BLaER1 (cell line): ENCODE results near the gene KLHL1.
A peak's percentile ranks its signal among the peaks of the same experiment; 100 is the strongest.

Source experiments
- H3K27ac ChIP-seq: shearing (Covaris generic); formaldehyde crosslinking; 2 replicates; pipeline ENCODE4 v1.8.1; 2022
- H3K27me3 ChIP-seq: shearing (Covaris generic); formaldehyde crosslinking; 2 replicates; pipeline ENCODE4 v1.8.1; 2022
- H3K36me3 ChIP-seq: shearing (Covaris generic); formaldehyde crosslinking; 2 replicates; pipeline ENCODE4 v1.8.1; 2022
- H3K4me1 ChIP-seq: shearing (Covaris generic); formaldehyde crosslinking; 2 replicates; pipeline ENCODE4 v1.8.1; 2022
- H3K4me2 ChIP-seq: shearing (Covaris generic); formaldehyde crosslinking; 2 replicates; pipeline ENCODE4 v1.8.1; 2022
- H3K4me3 ChIP-seq: shearing (Covaris generic); formaldehyde crosslinking; 2 replicates; pipeline ENCODE4 v1.8.1; 2022
- H3K9ac ChIP-seq: shearing (Covaris generic); formaldehyde crosslinking; 2 replicates; pipeline ENCODE4 v1.8.1; 2022
- H3K9me3 ChIP-seq: shearing (Covaris generic); formaldehyde crosslinking; 2 replicates; pipeline ENCODE4 v1.8.1; 2022
- H4K20me1 ChIP-seq: shearing (Covaris generic); formaldehyde crosslinking; 2 replicates; pipeline ENCODE4 v1.8.1; 2022
- Cebpa-rat ChIP-seq: shearing (Covaris generic); IDR thresholded peaks from 2 replicates; pipeline ENCODE4 v1.8.1; 2022

KLHL1 gene

GRCh38 chr13:70090036-70090723, 18.1 kb downstream of the KLHL1 start:
- Histone ChIP-seq H4K20me1 (no peaks in the 10 kb centered on the region), H3K27ac (no peak overlapping the region), H3K36me3 (no peaks in the 10 kb centered on the region), H3K9ac (no peak overlapping the region), H3K4me1 (peaks cover 9% of the 10 kb centered on the region), H3K4me3 (no peak overlapping the region), H3K27me3 (no peaks in the 10 kb centered on the region), H3K4me2 (peak overlapping the region; percentile 42), H3K9me3 (no peaks in the 10 kb centered on the region)
- TF ChIP-seq Cebpa-rat, result no peak

- Histone ChIP-seq H3K4me1 (peaks cover 9% of the 10 kb centered on the region), H3K9ac (no peak overlapping the region), H4K20me1 (no peaks in the 10 kb centered on the region), H3K4me3 (no peak overlapping the region), H3K36me3 (no peaks in the 10 kb centered on the region), H3K4me2 (no peak overlapping the region), H3K27me3 (no peaks in the 10 kb centered on the region), H3K9me3 (no peaks in the 10 kb centered on the region), H3K27ac (no peak overlapping the region)
- TF ChIP-seq Cebpa-rat, result no peak
Observed at GRCh38 chr13:70088926-70089325, 19.3 kb downstream of the KLHL1 start.

GRCh38 chr13:70087247-70087646, 21.0 kb downstream of the KLHL1 start:
- Histone ChIP-seq H3K9me3 (no peaks in the 10 kb centered on the region), H3K4me2 (no peak overlapping the region), H4K20me1 (no peaks in the 10 kb centered on the region), H3K27me3 (no peaks in the 10 kb centered on the region), H3K9ac (no peak overlapping the region), H3K27ac (no peak overlapping the region), H3K4me3 (no peak overlapping the region), H3K36me3 (no peaks in the 10 kb centered on the region), H3K4me1 (peaks cover 9% of the 10 kb centered on the region)
- no peak for TF ChIP-seq Cebpa-rat

GRCh38 chr13:70080012-70080411, 28.2 kb downstream of the KLHL1 start:
- Histone ChIP-seq H3K4me1 (no peaks in the 10 kb centered on the region), H3K9me3 (no peaks in the 10 kb centered on the region), H3K27ac (no peak overlapping the region)

GRCh38 chr13:70054572-70054971, 53.7 kb downstream of the KLHL1 start:
- Histone ChIP-seq H3K4me2 (no peak overlapping the region), H4K20me1 (no peaks in the 10 kb centered on the region)

More at GRCh38 chr13:70080012-70080411, 28.2 kb downstream of the KLHL1 start:
- TF ChIP-seq Cebpa-rat, result no peak
- no peak overlapping the region for H3K9ac ChIP-seq
- no peak overlapping the region for H3K4me3 ChIP-seq
- H3K4me2 ChIP-seq, result no peak overlapping the region
- no peaks in the 10 kb centered on the region for H3K27me3 ChIP-seq
- H3K36me3 ChIP-seq, result no peaks in the 10 kb centered on the region
- H4K20me1 ChIP-seq, result no peaks in the 10 kb centered on the region

GRCh38 chr13:70051531-70051930, 56.7 kb downstream of the KLHL1 start:
- no peak overlapping the region for H3K4me2 ChIP-seq
- no peaks in the 10 kb centered on the region for H3K4me1 ChIP-seq
- H3K9me3 ChIP-seq, result no peaks in the 10 kb centered on the region
- H3K9ac ChIP-seq, result no peak overlapping the region
- H3K27ac ChIP-seq, result no peak overlapping the region
- TF ChIP-seq Cebpa-rat, result no peak
- H3K36me3 ChIP-seq, result no peaks in the 10 kb centered on the region
- no peaks in the 10 kb centered on the region for H3K27me3 ChIP-seq
- H4K20me1 ChIP-seq, result no peaks in the 10 kb centered on the region
- H3K4me3 ChIP-seq, result no peak overlapping the region

More at GRCh38 chr13:70054572-70054971, 53.7 kb downstream of the KLHL1 start:
- no peak overlapping the region for H3K9ac ChIP-seq
- H3K4me1 ChIP-seq, result no peaks in the 10 kb centered on the region
- no peaks in the 10 kb centered on the region for H3K9me3 ChIP-seq
- no peak for TF ChIP-seq Cebpa-rat
- H3K27ac ChIP-seq, result no peak overlapping the region
- no peak overlapping the region for H3K4me3 ChIP-seq
- no peaks in the 10 kb centered on the region for H3K27me3 ChIP-seq
- no peaks in the 10 kb centered on the region for H3K36me3 ChIP-seq

GRCh38 chr13:70043685-70044084, 64.6 kb downstream of the KLHL1 start:
- H3K4me2 ChIP-seq, result no peak overlapping the region
- no peaks in the 10 kb centered on the region for H3K4me1 ChIP-seq
- TF ChIP-seq Cebpa-rat, result no peak
- no peaks in the 10 kb centered on the region for H3K27me3 ChIP-seq
- no peak overlapping the region for H3K4me3 ChIP-seq
- no peaks in the 10 kb centered on the region for H4K20me1 ChIP-seq
- H3K9me3 ChIP-seq, result no peaks in the 10 kb centered on the region
- no peak overlapping the region for H3K27ac ChIP-seq
- H3K9ac ChIP-seq, result no peak overlapping the region
- H3K36me3 ChIP-seq, result no peaks in the 10 kb centered on the region

- H3K9me3 ChIP-seq, result no peaks in the 10 kb centered on the region
- H3K9ac ChIP-seq, result no peak overlapping the region
- H3K4me1 ChIP-seq, result no peaks in the 10 kb centered on the region
Observed at GRCh38 chr13:70042193-70042592, 66.1 kb downstream of the KLHL1 start.

GRCh38 chr13:70034286-70034685, 74.0 kb downstream of the KLHL1 start:
- Histone ChIP-seq H3K27ac (no peak overlapping the region), H3K36me3 (no peaks in the 10 kb centered on the region), H3K4me2 (no peak overlapping the region), H3K4me3 (no peak overlapping the region), H3K9me3 (no peaks in the 10 kb centered on the region), H3K27me3 (no peaks in the 10 kb centered on the region), H3K4me1 (no peaks in the 10 kb centered on the region), H4K20me1 (no peaks in the 10 kb centered on the region), H3K9ac (no peak overlapping the region)
- TF ChIP-seq Cebpa-rat, result no peak

More at GRCh38 chr13:70042193-70042592, 66.1 kb downstream of the KLHL1 start:
- no peaks in the 10 kb centered on the region for H3K27me3 ChIP-seq
- no peak for TF ChIP-seq Cebpa-rat
- H3K27ac ChIP-seq, result no peak overlapping the region
- no peaks in the 10 kb centered on the region for H3K36me3 ChIP-seq
- H3K4me2 ChIP-seq, result no peak overlapping the region
- H3K4me3 ChIP-seq, result no peak overlapping the region
- no peaks in the 10 kb centered on the region for H4K20me1 ChIP-seq

- Histone ChIP-seq H3K9me3 (no peaks in the 10 kb centered on the region), H3K36me3 (no peaks in the 10 kb centered on the region), H3K4me2 (no peak overlapping the region), H3K4me1 (no peaks in the 10 kb centered on the region), H3K9ac (no peak overlapping the region), H3K4me3 (no peak overlapping the region), H3K27ac (no peak overlapping the region), H4K20me1 (no peaks in the 10 kb centered on the region), H3K27me3 (no peaks in the 10 kb centered on the region)
- no peak for TF ChIP-seq Cebpa-rat
Observed at GRCh38 chr13:70027551-70027950, 80.7 kb downstream of the KLHL1 start.

- Histone ChIP-seq H4K20me1 (no peaks in the 10 kb centered on the region), H3K36me3 (no peaks in the 10 kb centered on the region), H3K9ac (no peak overlapping the region)
Observed at GRCh38 chr13:70023516-70023915, 84.7 kb downstream of the KLHL1 start.

More at GRCh38 chr13:70023516-70023915, 84.7 kb downstream of the KLHL1 start:
- H3K4me2 ChIP-seq, result no peak overlapping the region
- no peak for TF ChIP-seq Cebpa-rat
- H3K9me3 ChIP-seq, result no peaks in the 10 kb centered on the region
- H3K4me3 ChIP-seq, result no peak overlapping the region
- H3K27ac ChIP-seq, result no peak overlapping the region
- no peaks in the 10 kb centered on the region for H3K27me3 ChIP-seq
- H3K4me1 ChIP-seq, result no peaks in the 10 kb centered on the region
